OCI-LY1 (cell line): Measurements from ENCODE around the gene IFNA13.

Experiments used
- EZH2 ChIP-seq: fragments of 200-600 bp; sonication (generic), shearing (Covaris generic); IDR thresholded peaks from 2 replicates; pipeline ENCODE4 v1.8.0; 2017; ENCODE audit warnings: borderline replicate concordance, mixed run types, mild to moderate bottlenecking, antibody characterized with exemption, low read length, moderate library complexity, mixed read lengths
- TF ChIP-seq, protein P1 (sequence below): fragments of 200-600 bp; sonication (generic), shearing (Covaris generic); IDR thresholded peaks from 2 replicates; pipeline ENCODE4 v1.5.1; 2017; ENCODE audit warnings: mild to moderate bottlenecking, antibody characterized with exemption, low read length, moderate library complexity, mixed read lengths

DNA sequence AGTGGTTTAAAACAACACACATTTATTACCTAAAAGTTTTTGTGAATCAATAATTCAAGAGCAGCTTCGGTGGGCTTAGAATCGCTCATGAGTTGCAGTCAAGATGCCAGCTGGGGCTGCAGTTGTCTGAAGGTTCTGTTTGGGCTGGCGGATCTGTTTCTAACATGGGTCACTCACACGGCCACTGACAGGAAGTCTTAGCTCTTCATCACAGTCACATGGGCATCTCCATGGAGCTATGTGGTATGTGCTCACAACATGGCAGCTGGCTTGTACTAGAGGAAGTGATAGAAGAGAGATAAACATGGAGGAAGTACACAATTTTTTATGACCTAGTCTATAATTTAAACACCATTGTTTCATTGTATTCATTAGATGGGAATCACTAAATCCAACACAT, 43.8 kb downstream of the IFNA13 start:
- TF ChIP-seq, protein P1, sequence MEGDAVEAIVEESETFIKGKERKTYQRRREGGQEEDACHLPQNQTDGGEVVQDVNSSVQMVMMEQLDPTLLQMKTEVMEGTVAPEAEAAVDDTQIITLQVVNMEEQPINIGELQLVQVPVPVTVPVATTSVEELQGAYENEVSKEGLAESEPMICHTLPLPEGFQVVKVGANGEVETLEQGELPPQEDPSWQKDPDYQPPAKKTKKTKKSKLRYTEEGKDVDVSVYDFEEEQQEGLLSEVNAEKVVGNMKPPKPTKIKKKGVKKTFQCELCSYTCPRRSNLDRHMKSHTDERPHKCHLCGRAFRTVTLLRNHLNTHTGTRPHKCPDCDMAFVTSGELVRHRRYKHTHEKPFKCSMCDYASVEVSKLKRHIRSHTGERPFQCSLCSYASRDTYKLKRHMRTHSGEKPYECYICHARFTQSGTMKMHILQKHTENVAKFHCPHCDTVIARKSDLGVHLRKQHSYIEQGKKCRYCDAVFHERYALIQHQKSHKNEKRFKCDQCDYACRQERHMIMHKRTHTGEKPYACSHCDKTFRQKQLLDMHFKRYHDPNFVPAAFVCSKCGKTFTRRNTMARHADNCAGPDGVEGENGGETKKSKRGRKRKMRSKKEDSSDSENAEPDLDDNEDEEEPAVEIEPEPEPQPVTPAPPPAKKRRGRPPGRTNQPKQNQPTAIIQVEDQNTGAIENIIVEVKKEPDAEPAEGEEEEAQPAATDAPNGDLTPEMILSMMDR: no peak
- no peak for TF ChIP-seq EZH2
